AG04449 (cell line): Measurements from ENCODE around the gene CEMP1.

Source experiments
- CTCF ChIA-PET: fragments of 350-600 bp; formaldehyde crosslinking; extraction: SDS; loops from one replicate; lab custom pipeline; 2021; ENCODE audit warnings: antibody characterized with exemption; lab: Yijun Ruan, JAX
- POLR2A ChIA-PET: fragments of 400-600, 350-600 bp; formaldehyde crosslinking; extraction: SDS; loops from one replicate; lab custom pipeline; 2020; ENCODE audit warnings: antibody characterized with exemption, inconsistent platforms; lab: Yijun Ruan, JAX
- DNase-seq: peaks from one replicate; pipeline ENCODE4 v3.0.0-alpha.2; 2010; ENCODE audit warnings: low read depth, low spot score
- H3K4me3 ChIP-seq: 2 replicates; pipeline ENCODE4 v1.5.1; 2011; ENCODE audit warnings: low read depth, mild to moderate bottlenecking, control low read depth, low read length
- CTCF ChIP-seq: IDR thresholded peaks from one replicate; pipeline ENCODE4 v1.5.1; 2011; ENCODE audit warnings: mild to moderate bottlenecking, moderate library complexity, low read length, control low read depth, inconsistent platforms; ENCODE audit not compliant: insufficient read depth; ENCODE audit errors: missing control alignments

CEMP1 gene

GRCh38 chr16:2526135-2526534, 5.1 kb downstream of the CEMP1 start:
- no peak for TF ChIP-seq CTCF
- POLR2A ChIA-PET: no interaction called here
- no peak for DNase-seq
- H3K4me3 ChIP-seq: no peak overlapping the region
- CTCF ChIA-PET: interaction anchor here (1.0 kb wide), 1 partner anchor 25 kb away, joined by 3 read pairs; no protein-coding TSS in a partner anchor

DNA sequence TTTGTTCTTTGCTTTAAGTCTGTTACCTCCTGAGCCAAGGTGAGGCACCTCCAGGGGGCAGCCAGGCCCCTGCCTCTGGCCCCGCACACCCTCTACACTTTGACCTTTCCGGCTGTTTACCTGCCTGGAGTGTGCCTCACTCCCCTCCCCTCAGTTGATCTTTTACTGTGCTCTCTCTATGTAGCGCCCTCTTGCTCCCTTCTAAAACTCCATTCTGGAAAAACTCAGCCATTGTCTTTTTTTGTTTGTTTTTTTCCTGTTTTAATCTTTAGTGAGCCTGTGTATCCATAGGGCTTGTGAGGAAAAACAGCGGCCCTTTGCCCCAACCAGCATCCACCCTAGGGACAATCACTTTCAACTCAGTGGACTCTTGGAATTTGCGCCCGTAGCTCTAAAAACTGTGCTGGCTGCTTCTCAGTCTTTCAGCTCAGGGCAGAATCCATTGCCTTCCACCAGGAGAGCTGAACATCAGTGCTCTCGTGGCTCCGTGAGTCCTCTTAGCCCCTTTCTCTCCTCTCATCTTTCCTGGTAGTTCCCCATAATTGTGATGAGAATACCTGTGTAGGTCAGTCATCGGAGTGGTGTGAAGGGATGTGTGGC, 6.8 kb downstream of the CEMP1 start:
- POLR2A ChIA-PET: no interaction called here
- no peak for DNase-seq
- CTCF ChIA-PET: no interaction called here

DNA sequence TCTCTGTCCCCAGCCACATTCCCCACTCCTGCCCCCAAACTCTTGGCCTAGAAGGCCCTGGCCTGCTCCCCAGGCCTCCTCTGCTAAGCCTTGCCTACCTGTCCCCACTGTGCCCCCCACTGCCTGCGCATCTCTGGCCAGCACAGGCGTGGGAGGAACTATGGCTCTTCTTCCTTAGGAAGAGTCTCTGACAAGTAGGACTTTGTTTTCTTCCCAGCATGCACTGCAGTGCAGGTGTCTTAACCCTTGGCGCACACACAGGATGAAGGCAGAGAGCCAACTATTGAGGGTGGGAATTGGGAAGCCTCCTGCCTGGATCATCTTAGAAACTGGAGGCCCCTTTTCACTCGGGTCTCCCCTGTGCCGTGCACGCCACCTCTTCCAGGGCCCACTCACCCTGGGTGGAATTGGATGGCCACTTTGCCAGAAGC, 7.4 kb downstream of the CEMP1 start:
- ChIA-PET POLR2A (no interaction called here), CTCF (no interaction called here)
- no peak overlapping the region for H3K4me3 ChIP-seq
- no peak for DNase-seq
- TF ChIP-seq CTCF: no peak

More for the DNA sequence above, 6.8 kb downstream of the CEMP1 start:
- H3K4me3 ChIP-seq: no peak overlapping the region
- no peak for TF ChIP-seq CTCF

DNA sequence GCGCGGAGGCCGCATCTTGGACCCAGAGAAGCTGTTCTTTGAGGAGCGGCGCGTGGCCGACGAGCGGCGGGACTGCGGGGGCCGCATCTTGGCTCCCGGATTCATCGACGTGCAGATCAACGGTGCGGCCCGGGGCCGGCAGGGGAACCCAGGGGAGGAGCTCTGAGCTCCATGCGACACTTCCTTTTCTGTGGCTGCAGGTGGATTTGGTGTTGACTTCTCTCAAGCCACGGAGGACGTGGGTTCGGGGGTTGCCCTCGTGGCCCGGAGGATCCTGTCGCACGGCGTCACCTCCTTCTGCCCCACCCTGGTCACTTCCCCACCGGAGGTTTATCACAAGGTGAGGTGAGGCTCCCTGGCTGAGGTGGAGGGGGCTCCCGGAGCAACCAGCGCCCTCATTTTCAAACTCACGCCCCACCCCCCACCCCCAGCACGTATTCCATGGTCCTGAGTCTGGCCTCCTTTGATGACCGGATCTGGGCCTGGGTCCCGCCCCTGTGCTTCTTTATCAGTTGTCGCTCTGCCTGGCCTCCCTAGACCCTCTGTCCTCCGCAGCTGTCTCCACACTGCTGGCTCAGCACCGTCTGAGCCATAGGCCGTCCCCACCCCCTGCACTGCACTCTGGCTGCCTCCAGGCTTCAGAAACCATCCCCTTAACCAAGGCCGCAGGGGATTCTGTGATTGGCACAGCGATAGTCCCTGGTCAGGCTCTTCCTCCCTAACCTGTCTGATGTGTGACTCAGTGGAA, 10.2 kb downstream of the CEMP1 start:
- ChIA-PET POLR2A (interaction anchor here (1.0 to 3.5 kb wide), 2 partner anchors 11 to 366 kb away, joined by 4 to 28 read pairs; partner anchors contain the start of genes CEMP1 and TRAF7), CTCF (interaction anchor here (1.1 to 1.6 kb wide), 2 partner anchors 12 to 20 kb away, joined by 3 to 5 read pairs; no protein-coding TSS in a partner anchor)
- TF ChIP-seq CTCF: no peak
- peak overlapping the region; percentile 72 for H3K4me3 ChIP-seq
- DNase-seq: no peak

DNA sequence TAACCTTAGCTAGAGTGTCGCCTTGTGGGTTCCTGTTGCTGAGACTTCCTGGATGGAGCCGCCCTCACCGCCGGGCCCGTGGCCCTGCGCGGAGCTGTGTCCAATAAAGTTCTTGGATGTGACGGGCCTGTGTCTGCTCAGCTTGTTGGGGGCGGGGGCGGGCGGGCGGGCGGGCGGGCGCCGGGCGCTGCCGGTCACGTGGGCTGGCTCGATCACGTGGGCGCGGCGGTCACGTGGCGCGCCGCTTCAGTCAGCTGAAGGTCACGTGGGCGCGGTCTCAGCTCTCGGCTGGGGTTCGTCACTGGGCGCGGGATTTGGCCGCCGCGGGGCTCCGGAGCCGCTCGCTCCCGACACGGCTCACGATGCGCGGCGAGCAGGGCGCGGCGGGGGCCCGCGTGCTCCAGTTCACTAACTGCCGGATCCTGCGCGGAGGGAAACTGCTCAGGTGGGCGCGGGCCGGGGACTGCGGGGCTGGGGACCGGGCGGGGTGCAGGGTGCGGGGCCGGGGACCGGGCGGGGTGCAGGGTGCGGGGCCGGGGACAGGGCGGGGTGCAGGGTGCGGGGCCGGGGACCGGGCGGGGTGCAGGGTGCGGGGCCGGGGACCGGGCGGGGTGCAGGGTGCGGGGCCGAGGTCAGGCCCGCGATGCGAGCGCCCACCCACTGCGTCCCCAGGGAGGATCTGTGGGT, 11.0 kb downstream of the CEMP1 start, which contains the start of gene AMDHD2:
Gene AMDHD2, plus strand, starts transcription at position 275 of the 687 bp plus-strand sequence. Its CDS starts 88 bp downstream, at position 363.
- TF ChIP-seq CTCF: no peak
- POLR2A ChIA-PET: interaction anchor here (0.9 to 3.5 kb wide), 4 partner anchors 12 to 365 kb away, joined by 3 to 28 read pairs (median 4); partner anchors contain the start of genes CEMP1, ECI1 and TRAF7
- CTCF ChIA-PET: interaction anchor here (1.1 to 1.6 kb wide), 2 partner anchors 13 to 19 kb away, joined by 3 to 5 read pairs; no protein-coding TSS in a partner anchor
- H3K4me3 ChIP-seq: peak within 1 kb of the TSS; percentile 72
- DNase-seq: no peak

DNA sequence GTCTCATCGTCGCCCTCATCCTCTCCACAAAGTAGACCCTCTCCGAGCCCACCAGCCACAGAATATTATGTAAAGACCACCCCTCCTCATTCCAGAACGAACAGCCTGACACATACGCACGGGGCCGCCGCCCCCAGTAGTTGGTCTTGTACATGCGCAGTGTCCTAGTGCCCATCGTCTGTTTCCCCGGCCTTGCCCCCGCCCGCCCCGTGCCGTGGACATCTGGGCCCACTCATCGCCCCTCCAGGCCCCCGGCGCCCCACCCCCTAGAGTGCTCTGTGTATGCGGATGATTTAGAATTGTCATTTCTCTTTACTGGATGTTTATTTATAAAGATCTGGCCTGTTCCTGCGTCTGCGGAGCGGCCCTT, 11.5 kb downstream of the CEMP1 start:
- no peak for TF ChIP-seq CTCF
- ChIA-PET CTCF (interaction anchor here (1.6 to 2.1 kb wide), 2 partner anchors 11 to 13 kb away, joined by 3 to 4 read pairs; partner anchors contain the start of gene CEMP1), POLR2A (interaction anchor here (0.9 to 3.5 kb wide), 4 partner anchors 12 to 364 kb away, joined by 3 to 28 read pairs (median 4); partner anchors contain the start of genes CEMP1, ECI1 and TRAF7)
- H3K4me3 ChIP-seq: peak overlapping the region; percentile 26; the same call in 1 of the 2 replicates
- DNase-seq: no peak
